Measurements from ENCODE around the gene HOMER2.

The HOMER2 gene

DNA sequence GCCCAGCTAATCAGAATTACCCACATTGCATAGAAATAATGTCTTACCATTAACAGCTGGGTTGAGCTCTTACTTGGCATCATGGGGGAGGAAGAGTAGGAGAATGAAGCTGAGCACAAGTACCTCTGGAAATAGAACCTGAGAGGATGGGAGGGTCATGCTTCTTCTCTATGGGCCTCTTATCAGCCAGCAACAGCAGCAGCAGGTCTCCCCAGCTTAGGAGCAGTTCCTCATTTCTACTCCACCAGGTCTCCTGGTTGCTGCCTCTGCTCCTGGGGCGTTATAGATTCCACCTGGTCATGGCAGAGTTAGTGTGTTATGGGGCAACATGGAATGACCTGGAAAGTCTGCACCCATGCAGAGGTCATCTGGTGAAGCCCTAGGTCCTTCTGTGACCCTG, 150.0 kb downstream of the HOMER2 start:
- TF ChIP-seq, protein P1, sequence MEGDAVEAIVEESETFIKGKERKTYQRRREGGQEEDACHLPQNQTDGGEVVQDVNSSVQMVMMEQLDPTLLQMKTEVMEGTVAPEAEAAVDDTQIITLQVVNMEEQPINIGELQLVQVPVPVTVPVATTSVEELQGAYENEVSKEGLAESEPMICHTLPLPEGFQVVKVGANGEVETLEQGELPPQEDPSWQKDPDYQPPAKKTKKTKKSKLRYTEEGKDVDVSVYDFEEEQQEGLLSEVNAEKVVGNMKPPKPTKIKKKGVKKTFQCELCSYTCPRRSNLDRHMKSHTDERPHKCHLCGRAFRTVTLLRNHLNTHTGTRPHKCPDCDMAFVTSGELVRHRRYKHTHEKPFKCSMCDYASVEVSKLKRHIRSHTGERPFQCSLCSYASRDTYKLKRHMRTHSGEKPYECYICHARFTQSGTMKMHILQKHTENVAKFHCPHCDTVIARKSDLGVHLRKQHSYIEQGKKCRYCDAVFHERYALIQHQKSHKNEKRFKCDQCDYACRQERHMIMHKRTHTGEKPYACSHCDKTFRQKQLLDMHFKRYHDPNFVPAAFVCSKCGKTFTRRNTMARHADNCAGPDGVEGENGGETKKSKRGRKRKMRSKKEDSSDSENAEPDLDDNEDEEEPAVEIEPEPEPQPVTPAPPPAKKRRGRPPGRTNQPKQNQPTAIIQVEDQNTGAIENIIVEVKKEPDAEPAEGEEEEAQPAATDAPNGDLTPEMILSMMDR (IDR thresholded peaks at IDR 0.05; ENCODE audit: insufficient read depth, low read length) = no peak
- TF ChIP-seq SPI1 (IDR thresholded peaks at IDR 0.05; ENCODE audit: borderline replicate concordance, low read depth) (peak; percentile 93), GABPA (IDR thresholded peaks at IDR 0.05; ENCODE audit: low read depth) (no peak), POLR2AphosphoS5 (IDR thresholded peaks at IDR 0.05; ENCODE audit: low read depth) (no peak), REST (IDR thresholded peaks at IDR 0.05; ENCODE audit: insufficient replicate concordance, low read depth) (no peak)

DNA sequence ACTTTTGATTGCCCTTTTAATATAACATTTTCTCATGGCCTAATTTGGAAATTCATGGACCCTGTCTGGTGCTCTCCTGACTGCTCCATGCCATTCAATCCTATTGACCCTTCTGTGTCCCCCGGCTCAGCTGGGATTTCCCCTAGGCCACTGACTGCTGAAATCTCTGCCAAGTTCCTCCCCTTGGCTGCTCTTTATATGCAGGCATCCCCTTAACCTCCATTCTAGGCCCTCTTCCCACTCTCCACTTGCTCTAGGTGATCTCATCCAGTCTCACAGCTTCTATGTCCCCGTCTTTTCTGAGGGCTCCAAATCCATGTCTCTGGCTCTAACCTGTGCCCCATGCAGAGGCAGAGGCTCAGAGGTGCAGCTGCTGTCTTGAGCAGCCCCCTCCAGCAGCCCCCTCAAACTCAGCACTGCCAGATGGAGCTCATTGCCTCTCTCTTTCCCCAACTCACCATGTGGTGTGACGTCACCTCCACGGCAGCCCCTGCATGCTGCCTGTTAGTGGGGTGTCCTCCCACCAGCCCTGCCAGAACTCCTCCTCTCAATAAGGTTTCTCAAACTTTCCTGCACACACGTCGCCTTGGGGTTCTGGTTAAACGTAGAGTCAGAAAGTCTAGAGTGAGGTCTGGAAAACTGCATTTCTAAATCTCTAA, 153.2 kb downstream of the HOMER2 start:
- no peak overlapping the region for H3K27ac ChIP-seq (replicated peaks)
- no peak for DNase-seq (ENCODE audit: low read depth in 1 of 2, low spot score in 1 of 2)
- TF ChIP-seq, protein P1 (IDR thresholded peaks at IDR 0.05; ENCODE audit: insufficient read depth, low read length) = no peak
- TF ChIP-seq SPI1 (IDR thresholded peaks at IDR 0.05; ENCODE audit: borderline replicate concordance, low read depth) (no peak), POLR2AphosphoS5 (IDR thresholded peaks at IDR 0.05; ENCODE audit: low read depth) (no peak), REST (IDR thresholded peaks at IDR 0.05; ENCODE audit: insufficient replicate concordance, low read depth) (no peak), GABPA (IDR thresholded peaks at IDR 0.05; ENCODE audit: low read depth) (no peak)
- H3K27me3 ChIP-seq (ENCODE audit: insufficient read depth, poor library complexity, severe bottlenecking) = no peaks in the 10 kb centered on the region
- H3K4me3 ChIP-seq (replicated peaks; ENCODE audit: insufficient read depth, low read length) = no peak overlapping the region

More for the DNA sequence above, 150.0 kb downstream of the HOMER2 start:
- H3K27me3 ChIP-seq (ENCODE audit: insufficient read depth, poor library complexity, severe bottlenecking) = no peaks in the 10 kb centered on the region
- DNase-seq (ENCODE audit: low read depth in 1 of 2, low spot score in 1 of 2) = peak in 1 of 2 experiments; percentile 35
- H3K27ac ChIP-seq (replicated peaks) = no peak overlapping the region
- no peak overlapping the region for H3K4me3 ChIP-seq (replicated peaks; ENCODE audit: insufficient read depth, low read length)

Measured in HL-60 (cell line).